ENCODE data around the gene MTG2. TPM values are rescaled to one million over a fixed set of nuclear protein-coding genes. Genes with fewer than 3 reads are reported as not detected.

The MTG2 gene
- total RNA-seq = 20.9 and 25.7 TPM in 2 replicates

GRCh38 chr20:62182469-62183425, at the start of gene MTG2:
Gene MTG2, plus strand, starts transcription at chr20:62183028. Its CDS starts 10,393 bp downstream, at chr20:62193421.

GRCh38 chr20:62143081-62143956, 39.5 kb upstream of the MTG2 start, which contains the start of the genes PSMA7 and SS18L1:
Gene PSMA7, minus strand, starts transcription at chr20:62143394. Its CDS starts 91 bp downstream, at chr20:62143303.
Gene SS18L1, plus strand, starts transcription at chr20:62143769. Its CDS starts 52 bp downstream, at chr20:62143821.

GRCh38 chr20:62219992-62220665, 37.3 kb downstream of the MTG2 start, which contains the start of gene HRH3:
Gene HRH3, minus strand, starts transcription at chr20:62220278. Its CDS starts 308 bp downstream, at chr20:62219970.

GRCh38 chr20:62237801-62238568, 55.2 kb downstream of the MTG2 start, which contains the start of gene OSBPL2:
Gene OSBPL2, plus strand, starts transcription at chr20:62238521. Its CDS starts 17,664 bp downstream, at chr20:62256185.

Other genes with a start within 250 kb of the MTG2 start
- gene TAF4, start 117.1 kb upstream of the MTG2 start, total RNA-seq = 4.4 and 4.6 TPM in 2 replicates
- 54.5 and 56.3 TPM in 2 replicates for gene LSM14B, start 60.6 kb upstream of the MTG2 start, total RNA-seq
- 356 and 601 TPM in 2 replicates for gene PSMA7, start 39.6 kb upstream of the MTG2 start, total RNA-seq
- 10.8 and 10.9 TPM in 2 replicates for gene SS18L1, start 39.3 kb upstream of the MTG2 start, total RNA-seq
- not detected in 2 replicates for gene HRH3, start 37.2 kb downstream of the MTG2 start, total RNA-seq
- 23.0 and 32.7 TPM in 2 replicates for gene OSBPL2, start 55.5 kb downstream of the MTG2 start, total RNA-seq
- 86.4 and 138 TPM in 2 replicates for gene ADRM1, start 120.0 kb downstream of the MTG2 start, total RNA-seq
- 25.2 and 68.2 TPM in 2 replicates for gene LAMA5, start 184.3 kb downstream of the MTG2 start, total RNA-seq
- gene RPS21, start 204.1 kb downstream of the MTG2 start, total RNA-seq = 759 and 996 TPM in 2 replicates
- 1.5 and 2.8 TPM in 2 replicates for gene CABLES2, start 224.3 kb downstream of the MTG2 start, total RNA-seq
- gene RBBP8NL, start 244.5 kb downstream of the MTG2 start, total RNA-seq = not detected in 2 replicates

Measured in uterine smooth muscle cell (primary cell).